HG03432 (cell line): ENCODE measurements around the gene HCFC2.
A peak's percentile ranks its signal among the peaks of the same experiment; 100 is the strongest.
"Not testable (repeated sequence)": the region's sequence is repeated elsewhere in the genome, so short reads cannot be mapped to it uniquely, and the experiment has no call there.

ENCODE experiments used
- ATAC-seq: cut with Tn5 transposase; IDR thresholded peaks from one replicate; pipeline ENCODE4 v1.9.1; 2021; ENCODE audit warnings: mild to moderate bottlenecking, moderate library complexity; ENCODE audit not compliant: unreplicated experiment

The HCFC2 gene

GRCh38 chr12:104064031-104064841 lies at the start of gene HCFC2:
TSS of gene HCFC2 (plus strand) at chr12:104064531. CDS start at chr12:104064561, 30 bp downstream.
- peak; percentile 92 for ATAC-seq

- ATAC-seq: not testable (repeated sequence)
Measured at GRCh38 chr12:104021862-104022261, 42.5 kb upstream of the HCFC2 start.

- no peak for ATAC-seq
Measured at GRCh38 chr12:104022786-104023185, 41.5 kb upstream of the HCFC2 start.

- ATAC-seq: no peak
Measured at GRCh38 chr12:104023710-104024109, 40.6 kb upstream of the HCFC2 start.

- no peak for ATAC-seq
Measured at GRCh38 chr12:104024348-104024747, 40.0 kb upstream of the HCFC2 start.

GRCh38 chr12:104025771-104026170 lies 38.6 kb upstream of the HCFC2 start:
- ATAC-seq: no peak

GRCh38 chr12:104026841-104027599 lies 37.3 kb upstream of the HCFC2 start:
- ATAC-seq: no peak

- not testable (repeated sequence) for ATAC-seq
Measured at GRCh38 chr12:104030596-104030995, 33.7 kb upstream of the HCFC2 start.

- ATAC-seq: not testable (repeated sequence)
Measured at GRCh38 chr12:104036143-104036542, 28.2 kb upstream of the HCFC2 start.

GRCh38 chr12:104039769-104040168 lies 24.6 kb upstream of the HCFC2 start:
- not testable (repeated sequence) for ATAC-seq

- no peak for ATAC-seq
Measured at GRCh38 chr12:104042580-104042979, 21.8 kb upstream of the HCFC2 start.

- no peak for ATAC-seq
Measured at GRCh38 chr12:104044158-104044557, 20.2 kb upstream of the HCFC2 start.

- ATAC-seq: no peak
Measured at GRCh38 chr12:104046306-104046705, 18.0 kb upstream of the HCFC2 start.

- ATAC-seq: no peak
Measured at GRCh38 chr12:104048162-104048561, 16.2 kb upstream of the HCFC2 start.

GRCh38 chr12:104048811-104049210 lies 15.5 kb upstream of the HCFC2 start:
- no peak for ATAC-seq

GRCh38 chr12:104049278-104049902 lies 14.9 kb upstream of the HCFC2 start:
- no peak for ATAC-seq

GRCh38 chr12:104049903-104050356 lies 14.4 kb upstream of the HCFC2 start, which contains the start of gene GLT8D2:
TSS of gene GLT8D2 (minus strand) at chr12:104050187. CDS start at chr12:104019648, 30,539 bp downstream.
- no peak for ATAC-seq

- ATAC-seq: no peak
Measured at GRCh38 chr12:104050436-104050835, 13.9 kb upstream of the HCFC2 start.

GRCh38 chr12:104054681-104055346 lies 9.5 kb upstream of the HCFC2 start:
- no peak for ATAC-seq

GRCh38 chr12:104055686-104056388 lies 8.5 kb upstream of the HCFC2 start:
- ATAC-seq: no peak
